AG09309 (cell line): ENCODE data around the gene CLTCL1.

Source experiments
- DNase-seq: peaks from one replicate; pipeline ENCODE4 v3.0.0-alpha.2; 2010; ENCODE audit warnings: low read depth
- H3K4me3 ChIP-seq: 2 replicates; pipeline ENCODE4 v1.5.1; 2011; ENCODE audit warnings: mild to moderate bottlenecking, low read depth, low read length, moderate library complexity; ENCODE audit not compliant: control insufficient read depth
- TF ChIP-seq, protein P1 (sequence below): IDR thresholded peaks from 2 replicates; pipeline ENCODE4 v1.5.1; 2011; ENCODE audit warnings: mild to moderate bottlenecking, low read depth, low read length, inconsistent platforms; ENCODE audit not compliant: insufficient read depth, control insufficient read depth; ENCODE audit errors: missing control alignments

The CLTCL1 gene

DNA sequence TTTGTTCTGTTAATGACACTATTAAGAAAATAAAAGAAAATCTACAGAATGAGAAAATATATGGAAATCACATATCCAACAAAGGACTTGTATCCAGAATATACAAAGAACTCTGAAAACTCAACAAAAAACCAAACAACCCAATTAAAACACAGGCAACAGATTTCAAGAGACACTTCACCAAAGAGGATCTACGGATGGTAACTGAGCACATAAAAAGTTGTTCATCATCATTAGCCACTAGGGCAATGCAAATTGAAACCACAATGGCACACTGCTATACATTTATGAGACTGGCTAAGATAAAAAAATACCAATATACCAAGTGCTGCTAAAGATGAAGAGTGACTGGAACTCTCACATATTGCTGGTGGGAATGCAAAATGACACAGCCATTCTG lies 78.5 kb downstream of the CLTCL1 start:
- TF ChIP-seq, protein P1, sequence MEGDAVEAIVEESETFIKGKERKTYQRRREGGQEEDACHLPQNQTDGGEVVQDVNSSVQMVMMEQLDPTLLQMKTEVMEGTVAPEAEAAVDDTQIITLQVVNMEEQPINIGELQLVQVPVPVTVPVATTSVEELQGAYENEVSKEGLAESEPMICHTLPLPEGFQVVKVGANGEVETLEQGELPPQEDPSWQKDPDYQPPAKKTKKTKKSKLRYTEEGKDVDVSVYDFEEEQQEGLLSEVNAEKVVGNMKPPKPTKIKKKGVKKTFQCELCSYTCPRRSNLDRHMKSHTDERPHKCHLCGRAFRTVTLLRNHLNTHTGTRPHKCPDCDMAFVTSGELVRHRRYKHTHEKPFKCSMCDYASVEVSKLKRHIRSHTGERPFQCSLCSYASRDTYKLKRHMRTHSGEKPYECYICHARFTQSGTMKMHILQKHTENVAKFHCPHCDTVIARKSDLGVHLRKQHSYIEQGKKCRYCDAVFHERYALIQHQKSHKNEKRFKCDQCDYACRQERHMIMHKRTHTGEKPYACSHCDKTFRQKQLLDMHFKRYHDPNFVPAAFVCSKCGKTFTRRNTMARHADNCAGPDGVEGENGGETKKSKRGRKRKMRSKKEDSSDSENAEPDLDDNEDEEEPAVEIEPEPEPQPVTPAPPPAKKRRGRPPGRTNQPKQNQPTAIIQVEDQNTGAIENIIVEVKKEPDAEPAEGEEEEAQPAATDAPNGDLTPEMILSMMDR, result no peak
- DNase-seq, result no peak
- no peak overlapping the region for H3K4me3 ChIP-seq

DNA sequence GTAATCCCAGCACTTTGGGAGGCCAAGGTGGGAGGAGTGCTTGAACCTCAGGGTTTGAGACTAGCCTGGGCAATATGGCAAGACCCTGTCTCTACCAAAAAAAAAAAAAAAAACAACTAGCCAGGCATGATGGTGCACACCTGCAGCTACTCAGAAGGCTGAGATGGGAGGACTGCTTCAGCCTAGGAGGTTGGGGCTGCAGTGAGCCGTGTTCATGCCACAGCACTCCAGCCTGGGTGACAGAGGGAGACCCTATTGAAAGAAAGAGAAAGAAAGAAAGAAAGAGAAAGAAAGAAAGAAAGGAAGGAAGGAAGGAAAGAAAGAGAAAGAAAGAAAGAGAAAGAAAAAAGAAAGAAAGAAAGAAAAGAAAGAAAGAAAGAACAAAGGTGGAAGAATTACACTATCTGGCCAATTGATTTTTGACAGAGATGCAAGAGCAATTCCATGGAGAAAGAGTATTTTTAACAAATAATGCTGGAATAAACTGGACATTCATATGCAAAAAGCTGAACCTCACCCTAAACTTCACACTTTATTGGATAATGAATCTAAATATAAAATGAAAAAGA lies 79.1 kb downstream of the CLTCL1 start:
- DNase-seq, result no peak
- no peak overlapping the region for H3K4me3 ChIP-seq
- TF ChIP-seq, protein P1, result no peak

DNA sequence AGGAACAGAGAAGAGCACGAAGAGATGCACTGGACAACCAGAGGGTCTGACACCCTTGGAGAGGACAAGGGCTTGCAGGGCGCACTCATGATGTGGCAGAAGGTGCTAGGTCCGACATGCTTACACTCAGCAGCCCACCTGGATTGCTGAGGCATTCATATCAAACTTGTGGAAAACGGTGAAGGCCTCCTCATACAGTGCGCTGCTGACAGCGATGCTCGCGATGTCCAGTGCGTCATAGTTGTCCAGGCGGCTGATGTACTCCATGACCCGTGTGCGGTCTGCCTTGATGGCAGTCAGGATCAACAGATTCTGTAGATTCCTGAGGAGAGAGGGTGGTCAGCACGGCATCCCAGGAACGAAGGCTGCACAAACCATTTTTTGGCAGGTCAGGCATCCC lies 81.3 kb downstream of the CLTCL1 start:
- H3K4me3 ChIP-seq, result no peak overlapping the region
- TF ChIP-seq, protein P1, result no peak
- no peak for DNase-seq

DNA sequence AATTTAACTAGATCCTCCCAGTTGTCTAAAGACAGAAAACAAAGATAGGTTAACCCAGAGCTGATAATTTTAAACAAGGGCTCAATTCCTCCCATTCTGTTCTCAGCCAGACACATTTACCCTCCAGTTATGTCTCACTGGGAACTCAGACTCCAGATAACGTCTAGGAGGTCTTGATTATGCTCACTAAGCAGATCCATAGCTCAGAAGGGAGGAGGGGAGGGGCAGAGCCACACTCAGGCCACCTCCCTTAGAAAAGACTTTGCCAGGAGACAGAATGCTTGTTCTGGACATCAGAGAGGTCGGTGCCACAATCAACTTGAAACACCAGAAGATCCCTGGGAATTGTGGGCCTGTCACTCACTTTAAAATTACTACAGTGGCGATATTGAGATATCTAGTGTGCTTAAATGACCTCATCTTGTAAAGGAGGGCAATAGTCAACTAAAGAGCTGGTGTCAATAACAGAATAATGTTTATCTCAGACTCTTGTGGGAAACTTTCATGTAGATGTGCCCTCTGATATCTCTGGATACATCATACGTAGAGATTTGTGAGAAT lies 83.2 kb downstream of the CLTCL1 start:
- H3K4me3 ChIP-seq, result no peak overlapping the region
- no peak for DNase-seq
- TF ChIP-seq, protein P1, result no peak

DNA sequence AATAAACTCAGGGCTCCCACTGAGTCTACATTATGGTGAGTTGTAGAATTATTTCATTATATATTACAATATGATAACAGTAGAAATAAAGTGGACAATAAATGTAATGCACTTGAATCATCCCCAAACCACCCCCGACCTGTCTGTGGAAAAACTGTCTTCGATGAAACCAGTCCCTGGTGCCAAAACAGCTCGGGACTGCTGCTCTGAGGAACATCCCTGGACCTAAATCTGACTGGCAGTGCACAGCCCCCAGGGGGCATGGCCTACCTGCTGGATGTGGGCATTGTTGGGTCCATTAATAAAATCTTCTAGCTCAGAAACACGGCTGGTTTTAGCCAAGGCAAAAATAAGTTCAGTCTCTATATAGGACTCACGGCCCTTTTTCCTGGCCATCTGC lies 83.6 kb downstream of the CLTCL1 start:
- no peak overlapping the region for H3K4me3 ChIP-seq
- TF ChIP-seq, protein P1, result no peak
- no peak for DNase-seq

DNA sequence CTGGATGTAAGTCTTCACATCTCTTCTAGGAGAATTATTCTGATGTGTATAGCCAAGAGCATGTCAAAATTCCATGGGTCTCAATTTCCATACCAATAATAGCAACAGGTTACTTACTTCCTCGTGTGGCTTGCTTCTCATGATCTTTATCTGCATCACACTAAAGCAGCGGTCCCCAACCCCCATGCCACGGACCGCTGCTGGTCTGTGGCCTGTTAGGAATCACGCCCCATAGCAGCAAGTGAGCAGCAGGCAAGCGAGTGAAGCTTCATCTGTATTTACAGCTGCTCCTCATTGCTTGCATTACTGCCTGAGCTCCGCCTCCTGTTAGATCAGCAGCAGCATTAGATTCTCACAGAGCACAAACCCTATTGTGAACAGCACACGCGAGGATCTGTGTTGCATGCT lies 84.1 kb downstream of the CLTCL1 start:
- TF ChIP-seq, protein P1, result no peak
- no peak for DNase-seq
- H3K4me3 ChIP-seq, result no peak overlapping the region
